GM21360 (cell line): ENCODE data around the gene ALKBH3.

Experiments used
- ATAC-seq: cut with Tn5 transposase; IDR thresholded peaks from one replicate; pipeline ENCODE4 v1.9.1; 2021; ENCODE audit warnings: mild to moderate bottlenecking, moderate library complexity; ENCODE audit not compliant: unreplicated experiment

Gene ALKBH3

GRCh38 chr11:43936076-43936475, 55.4 kb downstream of the ALKBH3 start:
- no peak for ATAC-seq

- ATAC-seq: no peak
Observed at GRCh38 chr11:43937434-43938411, 57.1 kb downstream of the ALKBH3 start.

- ATAC-seq: no peak
Observed at GRCh38 chr11:43941257-43941994, 60.8 kb downstream of the ALKBH3 start.

- ATAC-seq: peak; percentile 13
Observed at GRCh38 chr11:43942662-43943371, 62.2 kb downstream of the ALKBH3 start.

GRCh38 chr11:43943372-43943930, 62.8 kb downstream of the ALKBH3 start:
- peak; percentile 10 for ATAC-seq

- no peak for ATAC-seq
Observed at GRCh38 chr11:43943931-43944751, 63.5 kb downstream of the ALKBH3 start.

- no peak for ATAC-seq
Observed at GRCh38 chr11:43944761-43945311, 64.2 kb downstream of the ALKBH3 start.

- no peak for ATAC-seq
Observed at GRCh38 chr11:43947003-43947500, 66.4 kb downstream of the ALKBH3 start.

GRCh38 chr11:43947815-43948214, 67.2 kb downstream of the ALKBH3 start:
- ATAC-seq: no peak

GRCh38 chr11:43948341-43949225, 68.0 kb downstream of the ALKBH3 start:
- ATAC-seq: no peak

GRCh38 chr11:43950311-43950855, 69.8 kb downstream of the ALKBH3 start:
- no peak for ATAC-seq

- no peak for ATAC-seq
Observed at GRCh38 chr11:43951231-43951630, 70.6 kb downstream of the ALKBH3 start.

- ATAC-seq: no peak
Observed at GRCh38 chr11:43952020-43952400, 71.4 kb downstream of the ALKBH3 start.

GRCh38 chr11:43952401-43953342, 72.0 kb downstream of the ALKBH3 start:
- no peak for ATAC-seq

- no peak for ATAC-seq
Observed at GRCh38 chr11:43953521-43953920, 72.9 kb downstream of the ALKBH3 start.

- no peak for ATAC-seq
Observed at GRCh38 chr11:43954241-43954640, 73.6 kb downstream of the ALKBH3 start.
